ENCODE data around the gene CACNB4. TPM values are rescaled to one million over a fixed set of nuclear protein-coding genes. Genes with fewer than 3 reads are reported as not detected.

The CACNB4 gene
- total RNA-seq, 2 donors from 2014 or later: 0.33 to 1.3 TPM

GRCh38 chr2:151906633-151906998, 192.2 kb downstream of the CACNB4 start:
- H3K9me3 ChIP-seq: no peaks in the 10 kb centered on the region
- 85 to 87% methylated on average over 2 of the region's 2 CpGs for WGBS, 2 donors
- no peak overlapping the region for H3K27ac ChIP-seq
- TF ChIP-seq POLR2A (IDR thresholded peaks at IDR 0.05): no peak
- TF ChIP-seq, protein P1, sequence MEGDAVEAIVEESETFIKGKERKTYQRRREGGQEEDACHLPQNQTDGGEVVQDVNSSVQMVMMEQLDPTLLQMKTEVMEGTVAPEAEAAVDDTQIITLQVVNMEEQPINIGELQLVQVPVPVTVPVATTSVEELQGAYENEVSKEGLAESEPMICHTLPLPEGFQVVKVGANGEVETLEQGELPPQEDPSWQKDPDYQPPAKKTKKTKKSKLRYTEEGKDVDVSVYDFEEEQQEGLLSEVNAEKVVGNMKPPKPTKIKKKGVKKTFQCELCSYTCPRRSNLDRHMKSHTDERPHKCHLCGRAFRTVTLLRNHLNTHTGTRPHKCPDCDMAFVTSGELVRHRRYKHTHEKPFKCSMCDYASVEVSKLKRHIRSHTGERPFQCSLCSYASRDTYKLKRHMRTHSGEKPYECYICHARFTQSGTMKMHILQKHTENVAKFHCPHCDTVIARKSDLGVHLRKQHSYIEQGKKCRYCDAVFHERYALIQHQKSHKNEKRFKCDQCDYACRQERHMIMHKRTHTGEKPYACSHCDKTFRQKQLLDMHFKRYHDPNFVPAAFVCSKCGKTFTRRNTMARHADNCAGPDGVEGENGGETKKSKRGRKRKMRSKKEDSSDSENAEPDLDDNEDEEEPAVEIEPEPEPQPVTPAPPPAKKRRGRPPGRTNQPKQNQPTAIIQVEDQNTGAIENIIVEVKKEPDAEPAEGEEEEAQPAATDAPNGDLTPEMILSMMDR (IDR thresholded peaks at IDR 0.05): no peak
- ATAC-seq (no peak), DNase-seq (no peak)
- intact Hi-C loops (cut with DNase I): no loop called here
- no peak overlapping the region for H3K4me3 ChIP-seq
- no peaks in the 10 kb centered on the region for H3K27me3 ChIP-seq
- H3K4me1 ChIP-seq: no peaks in the 10 kb centered on the region
- H3K36me3 ChIP-seq (replicated peaks in 1 of 2; ENCODE audit: insufficient read depth in 1 of 2, low read depth in 2 of 2): no peaks in the 10 kb centered on the region

DNA sequence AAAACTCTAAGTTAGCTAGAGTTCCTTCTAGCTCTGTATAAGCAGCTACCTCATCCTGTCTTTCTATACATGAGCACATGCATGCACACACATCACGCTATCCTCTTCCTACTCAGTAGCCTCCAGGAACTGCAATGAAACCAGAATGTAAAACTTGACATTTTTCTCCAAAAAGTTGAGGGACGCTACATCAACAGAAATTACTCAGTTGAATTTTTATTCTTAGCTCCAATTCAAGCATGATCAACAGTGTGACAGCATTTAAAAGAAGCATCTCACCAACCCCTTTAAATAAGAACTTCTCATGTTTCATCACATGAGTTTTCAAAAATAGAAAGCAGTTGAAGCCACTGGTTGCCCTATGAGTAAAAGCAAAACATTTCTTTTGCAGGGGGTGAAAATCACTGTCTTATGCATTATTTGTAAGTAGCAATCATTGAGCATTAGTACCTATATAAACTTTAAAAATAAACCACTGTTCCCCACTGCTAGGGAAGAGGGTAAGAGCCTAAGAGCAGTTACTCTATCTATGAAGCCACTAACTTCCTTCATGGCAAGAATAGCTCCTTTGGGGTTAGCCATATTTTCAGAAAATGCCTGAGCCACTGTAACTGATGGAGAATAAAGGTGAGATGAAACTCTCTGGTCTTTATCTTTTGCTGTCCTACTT, 192.7 kb downstream of the CACNB4 start:
- 80 to 88% methylated on average over 2 of the region's 2 CpGs for WGBS, 2 donors
- no peak overlapping the region for H3K4me3 ChIP-seq

DNA sequence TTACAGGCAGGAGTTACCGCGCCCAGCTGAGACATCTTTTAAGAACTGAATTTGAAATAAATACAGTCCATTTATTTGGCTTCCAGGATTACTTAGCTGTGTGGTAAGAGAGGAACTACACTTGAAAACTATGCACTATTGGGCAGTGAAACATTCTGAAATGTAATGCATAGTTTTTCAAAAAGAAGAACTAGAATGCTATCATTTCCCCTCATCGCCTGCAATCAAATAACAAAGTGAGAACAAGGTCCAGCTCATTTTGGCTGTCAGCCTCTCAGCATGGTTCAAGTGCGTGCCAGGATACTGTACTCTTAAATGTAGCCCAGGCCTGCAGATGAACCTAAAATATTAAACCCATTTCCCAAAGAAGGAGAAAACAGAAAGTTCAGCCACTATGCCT, 194.0 kb downstream of the CACNB4 start:
- TF ChIP-seq, protein P1 (IDR thresholded peaks at IDR 0.05): no peak
- no peak for TF ChIP-seq POLR2A (IDR thresholded peaks at IDR 0.05)
- Histone ChIP-seq H3K4me1 (no peaks in the 10 kb centered on the region), H3K36me3 (replicated peaks in 1 of 2; ENCODE audit: insufficient read depth in 1 of 2, low read depth in 2 of 2) (no peaks in the 10 kb centered on the region), H3K27me3 (no peaks in the 10 kb centered on the region), H3K27ac (peak overlapping the region in 1 of 4 donors; percentile 20), H3K9me3 (no peaks in the 10 kb centered on the region), H3K4me3 (no peak overlapping the region)
- WGBS, 2 donors: 75 to 85% methylated on average over 4 of the region's 4 CpGs
- intact Hi-C loops (cut with DNase I): no loop called here
- ATAC-seq (no peak), DNase-seq (peak in 1 of 4 donors; percentile 21)

More for the DNA sequence above, 192.7 kb downstream of the CACNB4 start:
- no peaks in the 10 kb centered on the region for H3K4me1 ChIP-seq
- no peak for DNase-seq
- H3K27ac ChIP-seq: no peak overlapping the region
- intact Hi-C loops (cut with DNase I): no loop called here
- H3K27me3 ChIP-seq: no peaks in the 10 kb centered on the region
- no peaks in the 10 kb centered on the region for H3K36me3 ChIP-seq (replicated peaks in 1 of 2; ENCODE audit: insufficient read depth in 1 of 2, low read depth in 2 of 2)
- TF ChIP-seq POLR2A (IDR thresholded peaks at IDR 0.05): no peak
- ATAC-seq: no peak
- H3K9me3 ChIP-seq: no peaks in the 10 kb centered on the region

DNA sequence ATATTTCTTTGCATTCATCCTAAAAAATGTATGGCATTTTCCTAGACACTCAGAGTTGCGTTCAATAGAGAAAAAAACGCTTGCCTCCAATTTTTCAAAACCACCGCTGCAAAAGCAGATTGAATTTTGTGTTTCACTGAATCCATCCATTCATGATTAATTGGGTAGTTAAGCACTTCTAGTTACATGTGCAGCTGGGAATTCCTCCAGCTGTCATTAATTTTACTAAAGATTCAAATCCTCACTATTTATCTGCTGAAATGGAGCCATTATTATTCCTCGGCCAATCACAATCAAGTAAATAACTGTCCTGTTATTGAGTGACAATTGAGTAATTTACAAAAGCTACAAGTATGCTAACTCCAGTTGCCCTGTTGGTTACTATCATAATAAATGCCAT, 194.8 kb downstream of the CACNB4 start:
- no peak overlapping the region for H3K27ac ChIP-seq
- H3K36me3 ChIP-seq (replicated peaks in 1 of 2; ENCODE audit: insufficient read depth in 1 of 2, low read depth in 2 of 2): no peaks in the 10 kb centered on the region
- TF ChIP-seq, protein P1 (IDR thresholded peaks at IDR 0.05): no peak
- TF ChIP-seq POLR2A (IDR thresholded peaks at IDR 0.05): no peak
- no peak for ATAC-seq
- intact Hi-C loops (cut with DNase I): no loop called here
- no peaks in the 10 kb centered on the region for H3K27me3 ChIP-seq
- H3K4me3 ChIP-seq: no peak overlapping the region
- no peaks in the 10 kb centered on the region for H3K9me3 ChIP-seq
- DNase-seq: no peak
- 30 to 35% methylated on average over 4 of the region's 4 CpGs for WGBS, 2 donors
- no peaks in the 10 kb centered on the region for H3K4me1 ChIP-seq

DNA sequence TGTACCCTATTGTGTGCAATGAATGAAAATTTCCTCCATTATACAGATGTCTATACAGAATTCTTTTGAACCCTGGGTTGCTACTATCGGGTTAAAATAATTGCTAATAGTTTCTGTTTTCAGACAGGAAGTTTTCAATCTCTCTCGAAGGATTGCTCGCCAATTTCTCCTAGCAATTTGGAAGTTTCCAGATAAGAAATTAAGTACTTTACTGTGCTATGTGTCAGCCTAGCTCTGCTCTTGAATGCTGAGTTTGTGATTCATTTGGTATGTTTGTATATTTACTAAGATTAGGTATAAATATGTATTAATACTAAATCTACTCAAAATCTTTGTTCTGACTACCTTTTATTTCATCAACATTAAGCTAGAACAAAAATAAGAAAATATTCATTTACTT, 196.0 kb downstream of the CACNB4 start:
- TF ChIP-seq POLR2A (IDR thresholded peaks at IDR 0.05): no peak
- TF ChIP-seq, protein P1 (IDR thresholded peaks at IDR 0.05): no peak
- Histone ChIP-seq H3K4me3 (no peak overlapping the region), H3K36me3 (replicated peaks in 1 of 2; ENCODE audit: insufficient read depth in 1 of 2, low read depth in 2 of 2) (no peaks in the 10 kb centered on the region), H3K27me3 (no peaks in the 10 kb centered on the region), H3K27ac (no peak overlapping the region), H3K4me1 (no peaks in the 10 kb centered on the region), H3K9me3 (no peaks in the 10 kb centered on the region)
- WGBS, 2 donors: 31 to 37% methylated on average over 3 of the region's 3 CpGs
- DNase-seq (no peak), ATAC-seq (no peak)
- intact Hi-C loops (cut with DNase I): no loop called here
